Ishikawa (cell line): ENCODE results near the gene CARD9.

Experiments used
- CEBPB ChIP-seq: IDR thresholded peaks from 2 replicates; pipeline ENCODE4 v1.6.1; 2012
- CREB1 ChIP-seq: IDR thresholded peaks from 2 replicates; pipeline ENCODE4 v1.6.1; 2012; ENCODE audit warnings: low read depth
- EGR1 ChIP-seq: IDR thresholded peaks from 2 replicates; pipeline ENCODE4 v1.6.1; 2012
- EP300 ChIP-seq: IDR thresholded peaks from 2 replicates; pipeline ENCODE4 v1.6.1; 2012; ENCODE audit warnings: borderline replicate concordance
- FOXM1 ChIP-seq: IDR thresholded peaks from 2 replicates; pipeline ENCODE4 v1.6.1; 2012; ENCODE audit warnings: low read depth, borderline replicate concordance
- MAX ChIP-seq: IDR thresholded peaks from 2 replicates; pipeline ENCODE4 v1.6.1; 2012
- NFIC ChIP-seq: IDR thresholded peaks from 2 replicates; pipeline ENCODE4 v1.6.1; 2012
- RAD21 ChIP-seq: IDR thresholded peaks from 2 replicates; pipeline ENCODE4 v1.6.1; 2012; ENCODE audit warnings: low read depth
- REST ChIP-seq: IDR thresholded peaks from 2 replicates; pipeline ENCODE4 v1.6.1; 2012; ENCODE audit warnings: low read depth, mild to moderate bottlenecking
- TAF1 ChIP-seq: IDR thresholded peaks from 2 replicates; pipeline ENCODE4 v1.6.1; 2012; ENCODE audit warnings: low read depth, mild to moderate bottlenecking
- TCF12 ChIP-seq: IDR thresholded peaks from 2 replicates; pipeline ENCODE4 v1.6.1; 2012; ENCODE audit warnings: low read depth
- TEAD4 ChIP-seq: IDR thresholded peaks from 2 replicates; pipeline ENCODE4 v1.6.1; 2012
- USF1 ChIP-seq: IDR thresholded peaks from 2 replicates; pipeline ENCODE4 v1.6.1; 2012
- YY1 ChIP-seq: IDR thresholded peaks from 2 replicates; pipeline ENCODE4 v1.6.1; 2012; ENCODE audit warnings: low read depth
- ZBTB7A ChIP-seq: IDR thresholded peaks from 2 replicates; pipeline ENCODE4 v1.6.1; 2012; ENCODE audit warnings: low read depth

The CARD9 gene

GRCh38 chr9:136358016-136358415 lies 15.5 kb downstream of the CARD9 start:
- TF ChIP-seq FOXM1 (no peak), REST (no peak), EGR1 (no peak), TEAD4 (no peak), TCF12 (no peak), CREB1 (no peak), EP300 (no peak), YY1 (no peak), TAF1 (no peak), RAD21 (no peak), MAX (no peak), CEBPB (no peak), USF1 (no peak), ZBTB7A (no peak), NFIC (no peak)

- TF ChIP-seq CEBPB (no peak), REST (no peak), ZBTB7A (no peak), RAD21 (no peak), CREB1 (no peak), MAX (no peak), TCF12 (no peak), USF1 (no peak), EGR1 (no peak), NFIC (no peak), TAF1 (no peak), TEAD4 (no peak), FOXM1 (no peak), YY1 (no peak), EP300 (no peak)
Measured at GRCh38 chr9:136357202-136357725, 16.2 kb downstream of the CARD9 start.

- TF ChIP-seq CREB1 = no peak
- no peak for TF ChIP-seq REST
- TF ChIP-seq TCF12 = no peak
- TF ChIP-seq TAF1 = no peak
- TF ChIP-seq EP300 = no peak
- TF ChIP-seq MAX = no peak
- TF ChIP-seq USF1 = no peak
- no peak for TF ChIP-seq TEAD4
- TF ChIP-seq FOXM1 = no peak
- no peak for TF ChIP-seq CEBPB
- no peak for TF ChIP-seq YY1
- TF ChIP-seq ZBTB7A = no peak
- no peak for TF ChIP-seq NFIC
- TF ChIP-seq EGR1 = no peak
Measured at GRCh38 chr9:136355616-136356557, 17.6 kb downstream of the CARD9 start.
